Body of pancreas (tissue), 4 donors: ENCODE results near the gene GREB1.

ENCODE experiments used
- POLR2A ChIP-seq, 3 donors: fragments of 450-650 bp; IDR thresholded peaks; one replicate each; pipeline ENCODE4 v1.6.1; 2016; ENCODE audit warnings: antibody characterized with exemption in 3 of 3, mild to moderate bottlenecking in 2 of 3
- TF ChIP-seq, protein P1 (sequence below), 7 experiments: fragments of 450-650 bp in 4 of 7; fragments of 200-600 bp in 3 of 7; sonication (generic) in 3 of 7; IDR thresholded peaks; one replicate each; pipeline ENCODE4 v1.5.1; 2016 to 2019; ENCODE audit warnings: antibody characterized with exemption in 7 of 7

DNA sequence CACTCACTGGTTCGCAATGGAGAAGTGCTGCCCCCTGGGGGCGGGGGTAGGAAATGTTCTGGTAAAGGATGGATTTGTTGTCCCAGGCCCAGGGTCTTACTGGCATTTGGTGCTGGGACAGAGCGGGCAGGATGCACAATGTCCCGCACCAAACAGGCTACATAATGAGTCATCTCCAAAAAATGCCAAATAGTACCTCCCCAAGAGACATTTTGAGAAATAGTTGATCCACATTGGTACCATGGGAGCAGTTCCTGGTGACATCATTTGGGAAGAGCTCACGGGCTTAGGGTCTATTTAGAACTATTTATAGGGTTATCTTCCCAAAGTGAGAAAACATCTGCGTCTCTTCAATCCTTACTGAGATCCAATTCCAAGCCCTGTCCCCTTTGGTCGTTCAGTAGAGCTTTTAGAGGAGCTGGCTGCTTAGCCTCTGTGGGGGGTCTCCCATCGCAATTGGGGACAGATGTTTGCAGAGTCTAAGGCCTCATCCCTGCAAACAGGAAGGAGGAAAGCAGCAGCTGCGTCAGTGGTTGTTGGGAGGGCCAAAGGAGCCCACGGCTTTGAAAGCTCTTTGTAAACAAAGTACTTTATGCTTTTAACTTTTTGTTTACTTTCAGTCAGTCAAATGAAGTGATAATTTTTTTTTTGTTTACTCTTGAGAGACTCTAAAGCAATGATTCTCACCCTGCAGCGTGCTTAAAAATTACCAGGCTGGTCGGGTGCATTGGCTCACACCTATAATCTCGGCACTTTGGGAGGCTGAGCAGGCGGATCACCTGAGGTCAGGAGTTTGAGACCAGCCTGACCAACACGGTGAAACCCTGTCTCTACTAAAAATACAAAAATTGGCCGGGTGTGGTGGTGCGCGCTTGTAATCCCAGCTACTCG lies 49.3 kb downstream of the GREB1 start:
- TF ChIP-seq, protein P1, sequence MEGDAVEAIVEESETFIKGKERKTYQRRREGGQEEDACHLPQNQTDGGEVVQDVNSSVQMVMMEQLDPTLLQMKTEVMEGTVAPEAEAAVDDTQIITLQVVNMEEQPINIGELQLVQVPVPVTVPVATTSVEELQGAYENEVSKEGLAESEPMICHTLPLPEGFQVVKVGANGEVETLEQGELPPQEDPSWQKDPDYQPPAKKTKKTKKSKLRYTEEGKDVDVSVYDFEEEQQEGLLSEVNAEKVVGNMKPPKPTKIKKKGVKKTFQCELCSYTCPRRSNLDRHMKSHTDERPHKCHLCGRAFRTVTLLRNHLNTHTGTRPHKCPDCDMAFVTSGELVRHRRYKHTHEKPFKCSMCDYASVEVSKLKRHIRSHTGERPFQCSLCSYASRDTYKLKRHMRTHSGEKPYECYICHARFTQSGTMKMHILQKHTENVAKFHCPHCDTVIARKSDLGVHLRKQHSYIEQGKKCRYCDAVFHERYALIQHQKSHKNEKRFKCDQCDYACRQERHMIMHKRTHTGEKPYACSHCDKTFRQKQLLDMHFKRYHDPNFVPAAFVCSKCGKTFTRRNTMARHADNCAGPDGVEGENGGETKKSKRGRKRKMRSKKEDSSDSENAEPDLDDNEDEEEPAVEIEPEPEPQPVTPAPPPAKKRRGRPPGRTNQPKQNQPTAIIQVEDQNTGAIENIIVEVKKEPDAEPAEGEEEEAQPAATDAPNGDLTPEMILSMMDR (IDR thresholded peaks at IDR 0.05) = peak; percentile 58 to 85 (median 78)
- peak in 1 of 3 donors; percentile 10 for TF ChIP-seq POLR2A (IDR thresholded peaks at IDR 0.05)
